AG04450 (cell line): ENCODE measurements around the gene CDH13. TPM values are rescaled to one million over a fixed set of nuclear protein-coding genes. Genes with fewer than 3 reads are reported as not detected.

Experiments
- CTCF ChIA-PET: fragments of 300-600, 350-600 bp; formaldehyde crosslinking; extraction: SDS; loops from one replicate; lab custom pipeline; 2022; ENCODE audit warnings: antibody characterized with exemption, inconsistent platforms; lab: Charles Lee
- POLR2A ChIA-PET: fragments of 350-600 bp; formaldehyde crosslinking; extraction: SDS; loops from one replicate; lab custom pipeline; 2021; ENCODE audit warnings: antibody characterized with exemption, inconsistent platforms; lab: Yijun Ruan, JAX
- DNase-seq: peaks from one replicate; pipeline ENCODE4 v3.0.0-alpha.2; 2011; ENCODE audit warnings: low read depth, low spot score
- H3K27ac ChIP-seq: one replicate; pipeline ENCODE4 v1.5.1; 2012; ENCODE audit warnings: low read depth, low read length, control low read depth
- H3K27me3 ChIP-seq: one replicate; pipeline ENCODE4 v1.6.0; 2012; ENCODE audit warnings: low read length; ENCODE audit not compliant: control insufficient read depth, insufficient read depth
- H3K4me3 ChIP-seq: 2 replicates; pipeline ENCODE4 v1.5.1; 2011; ENCODE audit warnings: mild to moderate bottlenecking, low read depth, low read length, control low read depth
- H3K9me3 ChIP-seq: 2 replicates; pipeline ENCODE4 v1.5.1; 2012; ENCODE audit warnings: low read length; ENCODE audit not compliant: control insufficient read depth, insufficient read depth
- CTCF ChIP-seq: IDR thresholded peaks from 2 replicates; pipeline ENCODE4 v1.5.1; 2011; ENCODE audit warnings: low read depth, low read length, control low read depth, inconsistent platforms
- polyA plus RNA-seq: library from polyadenylated mRNA; depleted of rRNA; stranded (reverse); fragments of >200 nt; gene quantifications from 2 replicates; pipeline ENCODE4 v1.2.3, GENCODE V29; 2011

Gene CDH13
- polyA plus RNA-seq, 1 experiment = 55.0 TPM

- TF ChIP-seq CTCF = no peak
- POLR2A ChIA-PET = no interaction called here
- Histone ChIP-seq H3K27me3 (no peaks in the 10 kb centered on the region), H3K27ac (no peak overlapping the region), H3K9me3 (no peaks in the 10 kb centered on the region), H3K4me3 (no peak overlapping the region)
- CTCF ChIA-PET = no interaction called here
- DNase-seq = no peak
Observed at GRCh38 chr16:83797013-83797412, 1170.2 kb downstream of the CDH13 start.

GRCh38 chr16:83799336-83799735 lies 1172.6 kb downstream of the CDH13 start:
- ChIA-PET POLR2A (no interaction called here), CTCF (no interaction called here)
- H3K9me3 ChIP-seq = no peaks in the 10 kb centered on the region
- no peak for TF ChIP-seq CTCF
- no peak for DNase-seq
- no peak overlapping the region for H3K27ac ChIP-seq
- H3K27me3 ChIP-seq = no peaks in the 10 kb centered on the region
- H3K4me3 ChIP-seq = no peak overlapping the region

GRCh38 chr16:83802135-83802534 lies 1175.4 kb downstream of the CDH13 start:
- peak; percentile 33 for DNase-seq
- TF ChIP-seq CTCF = no peak
- Histone ChIP-seq H3K27ac (no peak overlapping the region), H3K4me3 (peak overlapping the region; percentile 46), H3K27me3 (no peaks in the 10 kb centered on the region), H3K9me3 (no peaks in the 10 kb centered on the region)
- CTCF ChIA-PET = no interaction called here
- POLR2A ChIA-PET = no interaction called here

GRCh38 chr16:83802554-83803205 lies 1175.9 kb downstream of the CDH13 start:
- Histone ChIP-seq H3K27ac (no peak overlapping the region), H3K4me3 (peak overlapping the region; percentile 46), H3K27me3 (no peaks in the 10 kb centered on the region), H3K9me3 (no peaks in the 10 kb centered on the region)
- TF ChIP-seq CTCF = no peak
- CTCF ChIA-PET = no interaction called here
- POLR2A ChIA-PET = no interaction called here
- DNase-seq = no peak

- Histone ChIP-seq H3K4me3 (no peak overlapping the region), H3K27me3 (no peaks in the 10 kb centered on the region), H3K27ac (no peak overlapping the region), H3K9me3 (no peaks in the 10 kb centered on the region)
- no peak for TF ChIP-seq CTCF
- ChIA-PET POLR2A (no interaction called here), CTCF (interaction anchor here (0.6 to 0.7 kb wide), 2 partner anchors 153 to 823 kb away, joined by 3 read pairs; no protein-coding TSS in a partner anchor)
- no peak for DNase-seq
Observed at GRCh38 chr16:83803811-83804210, 1177.0 kb downstream of the CDH13 start.
